HCT116 (cell line): ENCODE measurements around the gene PIK3C3.

ENCODE experiments used
- CTCF ChIP-seq, 3 experiments: fragments of 200-600 bp in 1 of 3; sonication (generic) in 1 of 3; IDR thresholded peaks in 2 of 3; conservative IDR thresholded peaks in 1 of 3; 2 replicates each; pipeline ENCODE4 v1.5.1; 2012 to 2017; ENCODE audit warnings: low read depth in 2 of 3, low read length in 2 of 3, antibody characterized with exemption in 1 of 3, borderline replicate concordance in 1 of 3, control low read depth in 1 of 3, mild to moderate bottlenecking in 1 of 3, mixed read lengths in 1 of 3, mixed run types in 1 of 3, moderate library complexity in 1 of 3; ENCODE audit not compliant: insufficient read depth in 1 of 3
- EZH2 ChIP-seq: fragments of 200-600 bp; sonication (generic); IDR thresholded peaks from 2 replicates; pipeline ENCODE4 v1.6.1; 2017; ENCODE audit warnings: antibody characterized with exemption, mixed run types
- POLR2A ChIP-seq: IDR thresholded peaks from 2 replicates; pipeline ENCODE4 v1.7.0; 2011; ENCODE audit warnings: borderline replicate concordance; ENCODE audit not compliant: insufficient read depth, insufficient read length; ENCODE audit errors: extremely low read depth
- ZBTB33 ChIP-seq: IDR thresholded peaks from 2 replicates; pipeline ENCODE4 v1.6.1; 2011; ENCODE audit warnings: mild to moderate bottlenecking, low read length, moderate library complexity; ENCODE audit not compliant: insufficient replicate concordance; ENCODE audit errors: extremely low read depth

- TF ChIP-seq CTCF (IDR thresholded peaks at IDR 0.05 in 2 of 3, conservative IDR thresholded peaks at IDR 0.05 in 1 of 3; ENCODE audit: borderline replicate concordance in 1 of 3, insufficient read depth in 1 of 3, low read depth in 2 of 3, low read length in 2 of 3): no peak
- no peak for TF ChIP-seq ZBTB33
- no peak for TF ChIP-seq EZH2
- TF ChIP-seq POLR2A: no peak
Measured at GRCh38 chr18:41977233-41977632, 22.2 kb downstream of the PIK3C3 start.
